Measurements from ENCODE around the gene SLC35E2B. TPM values are rescaled to one million over a fixed set of nuclear protein-coding genes. Genes with fewer than 3 reads are reported as not detected.
A peak's percentile ranks its signal among the peaks of the same experiment; 100 is the strongest.
"Not testable (repeated sequence)": the region's sequence is repeated elsewhere in the genome, so short reads cannot be mapped to it uniquely, and the experiment has no call there.

SLC35E2B gene
- polyA plus RNA-seq, 2 of the 4 experiments (the other 2 are of a cell fraction), result 10.8 to 13.6 TPM

DNA sequence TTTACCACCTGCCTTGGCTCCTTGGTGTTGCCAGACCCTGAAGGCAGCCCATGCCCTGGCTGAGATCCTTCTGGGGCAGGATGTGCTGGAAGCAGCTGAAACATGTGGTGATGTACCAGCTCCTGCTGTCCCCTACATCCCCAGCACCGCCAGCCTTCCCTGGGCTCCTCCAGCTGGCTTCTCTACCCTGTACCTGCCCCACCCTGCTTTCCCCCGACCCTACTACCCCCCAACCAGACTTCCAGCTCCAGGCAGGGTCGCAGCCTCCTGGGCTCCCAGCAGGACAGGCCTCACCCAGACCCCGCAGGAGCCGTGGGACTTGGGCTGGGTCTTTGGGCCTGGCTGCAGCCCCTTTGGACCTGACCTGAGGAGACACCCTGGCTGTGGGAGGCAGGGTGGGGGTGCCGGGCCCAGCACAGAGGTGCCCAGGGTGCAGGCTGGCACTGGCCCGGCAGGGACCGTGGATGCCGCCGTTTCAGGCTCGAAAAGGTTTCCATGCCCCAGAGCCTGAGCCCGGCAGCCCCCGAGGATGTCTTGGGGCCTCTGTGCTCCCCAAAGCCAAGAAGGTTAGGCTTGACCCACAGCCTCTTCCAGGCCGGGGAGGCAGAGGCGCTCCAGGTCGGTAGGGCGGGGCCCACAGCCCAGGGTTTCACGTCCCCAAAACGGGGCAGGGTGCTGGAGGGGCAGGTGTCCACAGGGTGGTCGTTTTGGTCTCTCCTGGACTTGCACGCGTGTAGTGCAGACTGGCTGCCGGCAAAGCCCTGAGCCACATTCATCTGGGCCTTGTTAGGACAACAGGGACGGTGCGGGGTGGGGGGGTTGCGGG lies 5.0 kb upstream of the SLC35E2B start:
- DNase-seq (ENCODE audit: low read depth in 1 of 2, low spot score in 1 of 2); H3K4me3 ChIP-seq; H3K27ac ChIP-seq; CTCF ChIA-PET; H3K4me1 ChIP-seq; H3K9me3 ChIP-seq; POLR2A ChIA-PET; FAIRE-seq; H3K4me2 ChIP-seq; ATAC-seq: not testable (repeated sequence)
- WGBS (ENCODE audit: missing lambda C conversion rate), result 69% methylated on average over 10 of the region's 26 CpGs

DNA sequence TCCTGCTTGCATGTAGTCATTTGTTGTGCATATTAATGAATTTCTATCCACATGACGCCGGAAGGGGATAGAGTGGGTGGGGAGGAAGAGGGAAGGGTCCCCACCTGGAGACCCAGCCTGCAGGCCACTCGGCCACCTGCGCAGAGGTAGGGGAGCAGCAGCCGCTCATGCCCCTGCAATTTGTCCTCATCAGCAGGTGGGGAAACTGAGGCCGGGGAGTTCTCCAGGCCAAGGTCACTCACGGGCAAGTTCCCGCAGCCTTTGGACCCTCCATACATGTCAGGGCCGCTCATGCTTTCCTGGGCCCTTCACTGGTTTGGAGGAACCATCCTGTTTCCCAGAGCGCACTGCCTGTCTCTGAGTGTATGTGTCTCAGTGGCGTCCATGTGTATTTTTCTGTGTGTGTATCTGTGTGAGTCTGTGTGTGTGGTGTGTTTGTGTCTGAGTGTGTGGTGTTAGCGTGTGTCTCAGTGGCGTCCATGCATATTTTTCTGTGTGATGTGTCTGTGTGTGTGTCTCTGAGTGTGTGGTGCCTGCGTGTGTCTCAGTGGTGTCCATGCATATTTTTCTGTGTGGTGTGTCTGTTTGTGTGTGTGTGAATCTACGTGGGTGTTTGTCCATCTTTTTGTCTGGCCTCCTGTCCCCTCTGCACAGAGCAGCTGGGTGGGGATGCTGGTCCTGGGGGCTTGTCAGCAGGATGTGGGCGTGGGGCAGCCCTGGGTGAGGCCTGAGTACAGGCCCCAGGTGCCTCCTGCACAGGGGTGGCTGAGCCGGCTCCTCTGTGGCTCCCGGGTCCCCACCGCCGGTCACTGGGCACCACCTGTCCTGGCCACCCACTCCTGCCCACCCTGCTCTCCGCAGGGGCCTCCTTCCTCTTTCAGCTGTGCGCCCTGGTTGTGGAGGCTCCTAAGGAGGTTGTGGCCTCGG lies 4.1 kb upstream of the SLC35E2B start:
- H3K9me3 ChIP-seq; H3K4me3 ChIP-seq; DNase-seq (ENCODE audit: low read depth in 1 of 2, low spot score in 1 of 2); H3K4me2 ChIP-seq; POLR2A ChIA-PET; ATAC-seq; CTCF ChIA-PET; FAIRE-seq; H3K4me1 ChIP-seq; H3K27ac ChIP-seq: not testable (repeated sequence)
- 87% methylated on average over 11 of the region's 23 CpGs for WGBS (ENCODE audit: missing lambda C conversion rate)

DNA sequence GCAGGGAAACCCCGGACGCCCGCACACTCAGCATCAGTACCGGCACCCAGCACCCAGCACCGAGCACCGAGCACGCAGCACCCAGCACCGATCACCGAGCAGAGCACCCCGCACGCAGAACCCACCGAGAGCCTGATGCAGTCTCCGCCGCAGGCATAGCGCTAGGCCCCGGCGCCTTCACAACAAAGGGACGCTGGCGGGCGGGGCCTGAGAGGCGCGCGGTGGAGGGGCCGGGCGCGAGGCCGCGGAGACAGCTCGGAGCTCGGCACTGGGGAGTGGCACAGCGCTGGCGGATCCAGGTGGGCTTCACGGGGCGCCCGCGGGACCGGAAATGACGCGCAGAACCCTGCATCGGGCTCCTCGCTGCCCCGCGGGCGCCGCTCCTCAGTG lies 276 bp downstream of the SLC35E2B start:
- CTCF ChIA-PET, POLR2A ChIA-PET, H3K4me1 ChIP-seq, H3K9me3 ChIP-seq, FAIRE-seq, H3K4me2 ChIP-seq: not testable (repeated sequence)
- peak; percentile 62 to 76 for ATAC-seq
- DNase-seq (ENCODE audit: low read depth in 1 of 2, low spot score in 1 of 2), result peak in 1 of 2 experiments; percentile 51
- no CpG with 5 or more reads among the region's 45 CpGs for WGBS (ENCODE audit: missing lambda C conversion rate)
- TF ChIP-seq JUN (IDR thresholded peaks at IDR 0.05), result 0 out of 5 replicates have a peak, but pooled peaks of 1 of the 2 experiments have one; percentile 2
- Histone ChIP-seq H3K27ac (peak overlapping the region; percentile 85 to 92), H3K4me3 (peak overlapping the region; percentile 47)

DNA sequence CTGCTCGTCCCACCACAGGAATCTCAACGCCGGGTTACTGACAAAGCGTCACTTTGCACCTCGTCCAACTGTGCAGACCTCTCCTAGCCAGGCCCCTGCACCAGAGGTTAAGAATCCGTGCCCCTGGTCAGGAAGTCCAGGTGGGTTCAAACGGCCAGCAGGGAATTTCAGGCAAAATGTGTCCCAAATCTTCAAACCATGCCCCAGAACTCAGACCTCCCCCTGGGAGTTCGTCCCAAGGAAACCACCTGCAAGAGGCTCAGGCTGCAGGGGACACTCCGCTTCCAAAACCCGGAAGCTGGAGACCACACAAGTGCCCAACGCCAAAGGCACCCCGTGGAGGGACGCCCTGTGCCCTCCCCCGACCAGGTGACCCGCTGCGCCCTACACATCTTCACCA lies 1.2 kb downstream of the SLC35E2B start:
- H3K9me3 ChIP-seq; ATAC-seq; DNase-seq (ENCODE audit: low read depth in 1 of 2, low spot score in 1 of 2); H3K4me1 ChIP-seq; H3K27ac ChIP-seq; POLR2A ChIA-PET; H3K4me2 ChIP-seq; H3K4me3 ChIP-seq; CTCF ChIA-PET; FAIRE-seq: not testable (repeated sequence)
- WGBS (ENCODE audit: missing lambda C conversion rate), result no CpG with 5 or more reads among the region's 16 CpGs

DNA sequence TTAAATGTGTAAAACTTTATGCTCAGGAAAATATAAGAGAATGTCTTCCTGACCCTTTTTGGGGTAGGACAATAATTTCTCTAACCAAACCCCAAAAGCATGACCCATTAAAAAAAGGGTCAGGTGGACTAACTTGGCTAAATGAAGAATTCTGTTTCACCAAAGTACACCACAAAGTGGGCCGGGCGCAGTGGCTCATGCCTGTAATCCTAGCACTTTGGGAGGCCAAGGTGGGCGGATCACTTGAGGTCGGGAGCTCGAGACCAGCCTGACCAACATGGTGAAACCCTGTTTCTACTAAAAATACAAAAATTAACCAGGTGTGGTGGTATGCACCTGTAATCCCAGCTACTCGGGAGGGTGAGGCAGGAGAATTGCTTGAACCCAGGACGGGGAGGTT lies 3.1 kb downstream of the SLC35E2B start:
- DNase-seq (ENCODE audit: low read depth in 1 of 2, low spot score in 1 of 2); H3K27ac ChIP-seq; ATAC-seq; H3K9me3 ChIP-seq; H3K4me2 ChIP-seq; H3K4me3 ChIP-seq; POLR2A ChIA-PET; CTCF ChIA-PET; FAIRE-seq: not testable (repeated sequence)
- 96% methylated on average over 7 of the region's 7 CpGs for WGBS (ENCODE audit: missing lambda C conversion rate)
- H3K4me1 ChIP-seq, result peaks cover 15% of the 10 kb centered on the region

DNA sequence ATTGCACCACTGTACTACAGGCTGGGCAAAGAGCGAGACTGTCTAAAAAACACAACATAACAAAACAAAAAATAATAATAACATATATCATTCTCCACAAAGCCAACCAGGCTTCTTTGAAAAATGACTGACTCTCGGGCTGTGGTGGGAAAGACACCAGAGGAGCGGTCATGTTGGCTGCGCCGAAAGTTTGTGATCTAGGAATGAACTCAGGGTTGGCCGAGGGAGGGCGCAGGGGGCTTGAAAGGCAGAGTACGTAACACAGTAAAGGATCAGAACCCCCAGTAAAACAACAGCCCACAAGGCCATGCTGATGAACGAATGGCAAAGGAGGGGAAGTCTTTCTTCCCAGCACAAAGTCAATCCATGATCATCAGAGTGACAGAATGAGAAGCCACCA lies 4.7 kb downstream of the SLC35E2B start:
- FAIRE-seq (no peak), DNase-seq (ENCODE audit: low read depth in 1 of 2, low spot score in 1 of 2) (no peak), ATAC-seq (no peak)
- ChIA-PET CTCF (interaction anchor here (0.6 kb wide), 1 partner anchor 54 kb away, joined by 4 read pairs; no protein-coding TSS in a partner anchor), POLR2A (no interaction called here)
- Histone ChIP-seq H3K4me3 (no peak overlapping the region), H3K4me1 (peaks cover 15% of the 10 kb centered on the region), H3K4me2 (no peak overlapping the region), H3K27ac (no peak overlapping the region), H3K9me3 (no peaks in the 10 kb centered on the region)
- TF ChIP-seq NFE2L2 (conservative IDR thresholded peaks at IDR 0.05; ENCODE audit: low read length) (no peak), POLR2AphosphoS2 (conservative IDR thresholded peaks at IDR 0.05; ENCODE audit: low read length) (no peak), HOXB5 (CRISPR knock-in tag; IDR thresholded peaks at IDR 0.05) (no peak), KDM1A (IDR thresholded peaks at IDR 0.05; ENCODE audit: low read depth) (no peak), HOXA7 (CRISPR knock-in tag; IDR thresholded peaks at IDR 0.05) (no peak), EHF (CRISPR knock-in tag; IDR thresholded peaks at IDR 0.05) (no peak), HEYL (CRISPR knock-in tag; IDR thresholded peaks at IDR 0.05) (no peak), MAFK (IDR thresholded peaks at IDR 0.05; ENCODE audit: partially characterized antibody) (no peak), HDAC2 (IDR thresholded peaks at IDR 0.05) (no peak), ZSCAN20 (CRISPR knock-in tag; IDR thresholded peaks at IDR 0.05) (no peak), RNF2 (IDR thresholded peaks at IDR 0.05; ENCODE audit: borderline replicate concordance, low read depth) (no peak), HOXB13 (CRISPR knock-in tag; IDR thresholded peaks at IDR 0.05; ENCODE audit: low read depth) (no peak), ESRRA (IDR thresholded peaks at IDR 0.05; ENCODE audit: borderline replicate concordance, low read length) (no peak), RFX5 (IDR thresholded peaks at IDR 0.05) (no peak), JUNB (IDR thresholded peaks at IDR 0.05) (no peak)
- TF ChIP-seq, protein P1, sequence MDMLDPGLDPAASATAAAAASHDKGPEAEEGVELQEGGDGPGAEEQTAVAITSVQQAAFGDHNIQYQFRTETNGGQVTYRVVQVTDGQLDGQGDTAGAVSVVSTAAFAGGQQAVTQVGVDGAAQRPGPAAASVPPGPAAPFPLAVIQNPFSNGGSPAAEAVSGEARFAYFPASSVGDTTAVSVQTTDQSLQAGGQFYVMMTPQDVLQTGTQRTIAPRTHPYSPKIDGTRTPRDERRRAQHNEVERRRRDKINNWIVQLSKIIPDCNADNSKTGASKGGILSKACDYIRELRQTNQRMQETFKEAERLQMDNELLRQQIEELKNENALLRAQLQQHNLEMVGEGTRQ (IDR thresholded peaks at IDR 0.05), result no peak
- TF ChIP-seq, protein P2, sequence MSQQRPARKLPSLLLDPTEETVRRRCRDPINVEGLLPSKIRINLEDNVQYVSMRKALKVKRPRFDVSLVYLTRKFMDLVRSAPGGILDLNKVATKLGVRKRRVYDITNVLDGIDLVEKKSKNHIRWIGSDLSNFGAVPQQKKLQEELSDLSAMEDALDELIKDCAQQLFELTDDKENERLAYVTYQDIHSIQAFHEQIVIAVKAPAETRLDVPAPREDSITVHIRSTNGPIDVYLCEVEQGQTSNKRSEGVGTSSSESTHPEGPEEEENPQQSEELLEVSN (IDR thresholded peaks at IDR 0.05; ENCODE audit: borderline replicate concordance, low read depth), result no peak
- TF ChIP-seq, protein P3, sequence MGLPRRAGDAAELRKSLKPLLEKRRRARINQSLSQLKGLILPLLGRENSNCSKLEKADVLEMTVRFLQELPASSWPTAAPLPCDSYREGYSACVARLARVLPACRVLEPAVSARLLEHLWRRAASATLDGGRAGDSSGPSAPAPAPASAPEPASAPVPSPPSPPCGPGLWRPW (IDR thresholded peaks at IDR 0.05), result no peak
- 86% methylated on average over 9 of the region's 9 CpGs for WGBS (ENCODE audit: missing lambda C conversion rate)

Data from A549 (cell line).